Activated T-cell treated with anti-CD3 and anti-CD28 coated beads, Interleukin-2, amount 50 U/mL, for 72 hours (primary cell): Measurements from ENCODE around the gene GDPGP1. TPM values are rescaled to one million over a fixed set of nuclear protein-coding genes. Genes with fewer than 3 reads are reported as not detected.
A peak's percentile ranks its signal among the peaks of the same experiment; 100 is the strongest.

Experiments used
- ATAC-seq, 2 donors: fragments of 150-1000 bp; cut with Tn5 transposase; replicated peaks in 1 of 2; 2 replicates each; pipeline ENCODE4 v1.10.0; 2021; ENCODE audit warnings: moderate library complexity in 2 of 2, mild to moderate bottlenecking in 1 of 2
- DNase-seq, 2 donors: peaks; one replicate each; pipeline ENCODE4 v3.0.0; 2021 to 2022; ENCODE audit warnings: mixed read lengths in 1 of 2
- H3K27ac Mint-ChIP-seq: one replicate; pipeline ENCODE4 v1.8.0; 2022; ENCODE audit warnings: mild to moderate bottlenecking, moderate library complexity, mixed read lengths
- H3K27me3 Mint-ChIP-seq: one replicate; pipeline ENCODE4 v1.8.0; 2022; ENCODE audit warnings: low read depth, mixed read lengths
- H3K36me3 Mint-ChIP-seq, 2 donors: one replicate each; pipeline ENCODE4 v1.8.0; 2022; ENCODE audit warnings: mixed read lengths in 2 of 2, mild to moderate bottlenecking in 1 of 2; ENCODE audit not compliant: insufficient read depth in 2 of 2
- H3K4me1 Mint-ChIP-seq: one replicate; pipeline ENCODE4 v1.8.0; 2022; ENCODE audit warnings: low read depth, mixed read lengths
- H3K4me3 Mint-ChIP-seq, 2 donors: one replicate each; pipeline ENCODE4 v1.8.0; 2022; ENCODE audit warnings: mild to moderate bottlenecking in 2 of 2, mixed read lengths in 2 of 2, moderate library complexity in 2 of 2
- H3K9me3 Mint-ChIP-seq, 2 donors: one replicate each; pipeline ENCODE4 v1.8.0; 2022; ENCODE audit warnings: mixed read lengths in 2 of 2
- total RNA-seq, 2 donors: library from RNA; stranded (reverse); gene quantifications; one replicate each; pipeline ENCODE4 v1.2.3, GENCODE V29; 2022

Gene GDPGP1
- total RNA-seq, 2 donors from 2014 or later: 5.8 to 7.0 TPM

DNA sequence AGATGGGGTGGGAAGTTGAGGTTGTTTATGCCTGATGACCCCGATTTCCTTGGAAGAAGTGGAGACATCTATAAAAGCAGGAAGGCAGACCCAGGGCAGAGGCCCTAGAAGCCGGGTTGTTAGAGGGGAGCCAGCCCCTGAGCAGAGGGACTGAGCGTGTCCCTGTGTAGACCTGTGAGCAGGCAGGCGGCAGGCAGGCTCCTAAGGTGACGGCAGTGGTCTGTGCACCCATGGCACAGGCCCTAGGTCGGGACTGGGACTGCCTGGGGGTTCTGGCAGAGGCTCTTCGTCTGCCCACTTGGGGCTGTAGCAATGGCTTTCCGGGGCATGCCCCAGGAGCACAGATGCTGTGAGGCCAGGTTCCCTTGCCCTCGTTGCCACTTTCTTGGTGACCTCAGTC is 23.0 kb upstream of the GDPGP1 start:
- DNase-seq (no peak), ATAC-seq (no peak)
- Mint-ChIP-seq H3K27ac (no peak overlapping the region), H3K36me3 (no peaks in the 10 kb centered on the region), H3K4me3 (no peak overlapping the region), H3K27me3 (no peaks in the 10 kb centered on the region), H3K4me1 (peaks cover 40% of the 10 kb centered on the region), H3K9me3 (no peaks in the 10 kb centered on the region)

DNA sequence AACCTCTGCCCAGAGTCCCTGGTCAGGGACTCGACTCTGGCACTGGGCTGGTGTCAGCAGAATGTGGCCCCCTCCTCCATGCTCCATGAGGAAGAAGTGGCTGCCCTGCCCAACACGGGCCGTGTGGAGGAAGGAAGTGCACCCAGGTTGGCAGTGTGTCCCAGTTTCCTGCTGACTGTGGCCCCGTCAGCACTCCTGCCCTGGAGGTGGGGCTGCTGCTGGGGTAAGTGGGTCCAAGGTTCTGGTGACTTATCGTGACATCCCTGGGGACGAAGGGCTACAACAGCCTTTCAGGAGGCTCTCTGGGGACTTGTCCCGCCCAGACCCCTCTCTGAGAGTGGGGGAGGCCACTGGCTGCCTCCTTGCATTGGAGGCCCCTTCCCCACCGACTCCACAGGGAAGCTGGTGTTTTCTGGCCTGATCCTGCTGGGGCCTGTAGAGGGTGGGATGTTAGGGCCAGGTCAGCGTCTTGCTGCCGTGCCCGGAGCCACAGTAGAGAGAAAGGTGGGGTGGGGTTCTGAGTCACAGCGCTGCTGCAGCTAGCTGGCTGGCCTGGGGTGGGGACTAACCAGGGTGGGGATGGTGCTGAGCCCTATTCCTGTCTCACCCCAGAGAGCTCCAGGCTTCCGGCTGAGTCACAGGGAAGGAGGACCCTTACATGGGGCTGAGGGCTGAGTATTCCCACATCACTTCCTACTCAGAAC is 22.4 kb upstream of the GDPGP1 start:
- no peak overlapping the region for H3K4me3 Mint-ChIP-seq
- no peaks in the 10 kb centered on the region for H3K27me3 Mint-ChIP-seq
- H3K9me3 Mint-ChIP-seq: no peaks in the 10 kb centered on the region
- no peak overlapping the region for H3K27ac Mint-ChIP-seq
- ATAC-seq (no peak), DNase-seq (no peak)
- peaks cover 36% of the 10 kb centered on the region for H3K4me1 Mint-ChIP-seq
- H3K36me3 Mint-ChIP-seq: no peaks in the 10 kb centered on the region

DNA sequence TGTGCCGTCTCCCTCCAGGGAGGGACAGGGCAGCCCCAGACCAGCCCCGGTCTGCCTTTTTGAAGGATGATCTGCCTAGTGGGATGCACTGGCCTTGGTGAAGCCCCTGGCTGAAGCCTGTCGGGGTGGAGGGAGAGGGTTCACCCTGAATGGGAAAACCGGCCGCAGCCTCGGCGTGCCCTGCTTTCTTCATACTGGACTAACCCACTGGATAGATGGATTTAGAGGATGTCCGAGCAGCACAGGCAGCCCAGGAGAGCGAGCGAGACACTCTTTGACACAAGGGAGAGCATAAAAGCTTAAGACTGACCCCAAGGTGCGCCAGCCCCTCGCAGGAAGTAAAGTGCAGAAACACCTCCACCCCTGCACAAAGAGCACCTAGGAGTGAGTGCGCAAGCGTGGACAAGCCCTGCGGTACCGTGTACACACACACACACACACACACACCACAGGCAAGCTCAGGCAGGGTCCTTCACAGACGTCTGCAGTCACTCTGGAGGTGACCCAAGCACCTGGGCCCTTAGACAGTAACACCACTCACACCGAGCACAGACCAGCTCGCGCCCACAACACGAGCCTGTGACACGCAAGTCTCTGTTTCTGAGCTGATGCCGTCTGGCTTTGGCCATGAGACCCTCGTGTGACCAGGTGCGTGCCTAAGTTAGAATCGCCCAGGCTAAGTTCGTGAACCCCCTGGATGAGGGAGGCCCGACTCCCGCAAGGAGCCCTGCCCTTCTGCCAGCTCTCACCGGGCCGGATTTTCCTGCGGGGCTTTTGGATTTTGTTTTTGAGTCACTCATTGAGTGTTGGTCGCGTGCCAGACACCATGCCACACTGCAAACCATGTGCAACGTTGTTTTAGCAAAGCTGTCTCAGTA is 21.5 kb upstream of the GDPGP1 start:
- H3K4me3 Mint-ChIP-seq: no peak overlapping the region
- no peak for DNase-seq
- no peaks in the 10 kb centered on the region for H3K9me3 Mint-ChIP-seq
- H3K36me3 Mint-ChIP-seq: no peaks in the 10 kb centered on the region
- H3K27ac Mint-ChIP-seq: no peak overlapping the region
- peaks cover 30% of the 10 kb centered on the region for H3K4me1 Mint-ChIP-seq
- ATAC-seq: no peak
- H3K27me3 Mint-ChIP-seq: no peaks in the 10 kb centered on the region

DNA sequence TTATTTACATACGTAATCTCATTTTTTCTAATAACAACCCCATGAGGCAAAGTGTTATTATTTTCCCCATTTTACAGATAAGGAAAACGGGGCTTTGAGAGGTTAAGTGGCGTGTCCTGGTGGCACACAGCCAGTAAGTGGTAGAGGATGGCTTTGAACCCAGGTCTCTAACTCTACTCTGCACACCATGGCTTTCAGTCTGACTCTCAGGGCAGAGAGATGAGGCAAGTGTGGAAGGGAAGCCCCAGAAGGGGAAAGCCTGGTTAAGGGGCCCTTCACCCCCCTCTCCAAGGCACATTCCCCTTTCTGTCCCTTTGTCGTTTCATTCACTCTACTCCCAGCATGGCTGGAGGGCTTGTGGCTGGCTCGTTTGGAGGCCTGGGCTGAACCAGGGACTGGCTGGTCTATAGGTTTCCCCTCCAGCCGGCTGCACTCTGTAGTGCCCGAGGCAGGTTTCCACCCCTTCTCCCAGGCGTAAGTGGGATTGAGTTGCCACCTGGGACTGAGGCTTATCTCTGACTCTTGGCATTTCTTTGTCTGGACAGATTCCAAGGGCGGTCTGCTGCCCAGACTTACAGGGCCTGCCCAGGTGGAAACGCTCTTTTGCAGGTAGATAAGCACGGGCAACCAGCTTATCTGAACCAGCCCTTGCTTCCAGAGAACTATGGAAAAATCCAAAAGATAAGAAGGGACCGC is 20.7 kb upstream of the GDPGP1 start:
- H3K27ac Mint-ChIP-seq: no peak overlapping the region
- peak in 1 of 2 donors; percentile 23 for DNase-seq

DNA sequence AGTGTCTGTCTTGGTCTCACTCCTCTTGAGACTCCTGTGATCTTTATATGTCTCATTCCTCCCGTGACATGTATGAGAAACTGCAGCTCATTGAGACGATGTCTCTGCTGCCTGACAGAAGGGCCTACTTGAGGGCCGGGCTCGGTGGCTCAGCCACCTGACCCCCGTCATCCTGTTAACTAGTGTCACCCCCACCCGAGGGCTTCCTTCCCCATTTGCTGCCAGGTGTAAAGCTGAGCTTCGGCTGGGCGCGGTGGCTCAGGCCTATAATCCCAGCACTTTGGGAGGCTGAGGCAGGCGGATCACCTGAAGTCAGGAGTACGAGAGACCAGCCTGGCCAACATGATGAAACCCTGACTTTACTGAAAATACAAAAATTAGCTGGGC is 20.2 kb upstream of the GDPGP1 start:
- H3K4me3 Mint-ChIP-seq: no peak overlapping the region
- no peaks in the 10 kb centered on the region for H3K27me3 Mint-ChIP-seq
- no peak for ATAC-seq
- no peaks in the 10 kb centered on the region for H3K36me3 Mint-ChIP-seq
- DNase-seq: no peak
- H3K9me3 Mint-ChIP-seq: no peaks in the 10 kb centered on the region
- no peak overlapping the region for H3K27ac Mint-ChIP-seq
- peaks cover 29% of the 10 kb centered on the region for H3K4me1 Mint-ChIP-seq

More for the DNA sequence above, 20.7 kb upstream of the GDPGP1 start:
- no peak overlapping the region for H3K4me3 Mint-ChIP-seq
- ATAC-seq: peak; percentile 35 to 59
- no peaks in the 10 kb centered on the region for H3K9me3 Mint-ChIP-seq
- H3K36me3 Mint-ChIP-seq: no peaks in the 10 kb centered on the region
- H3K4me1 Mint-ChIP-seq: peaks cover 30% of the 10 kb centered on the region
- H3K27me3 Mint-ChIP-seq: no peaks in the 10 kb centered on the region

DNA sequence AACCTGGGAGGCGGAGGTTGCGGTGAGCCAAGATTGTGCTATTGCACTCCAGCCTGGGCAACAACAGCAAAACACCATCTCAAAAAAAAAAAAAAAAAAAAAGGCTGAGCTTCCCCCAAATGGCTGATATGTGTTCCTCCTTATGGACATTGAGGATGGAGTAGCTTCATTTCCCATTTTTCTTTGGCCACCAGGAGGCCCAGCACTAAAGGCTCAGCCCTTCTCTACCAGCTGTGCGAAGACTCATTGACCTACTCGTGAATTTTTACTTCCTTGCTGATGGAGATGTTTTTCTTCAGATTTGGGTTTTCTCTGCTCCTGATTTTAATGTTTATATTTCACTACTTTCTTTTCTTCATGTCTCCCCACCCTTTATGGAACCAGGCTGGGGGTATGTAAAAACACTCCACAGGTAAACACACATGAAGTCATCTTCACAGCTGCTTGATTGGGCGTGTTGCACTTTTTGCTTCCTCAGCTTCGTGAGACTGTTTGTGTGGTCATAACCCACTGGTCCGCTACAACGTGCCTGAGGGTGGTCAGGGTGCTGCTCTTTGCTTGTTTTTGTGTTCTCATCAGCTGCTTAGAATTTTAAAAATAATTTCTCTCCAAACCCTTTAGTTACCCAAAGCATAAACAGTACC is 19.3 kb upstream of the GDPGP1 start:
- H3K27me3 Mint-ChIP-seq: no peaks in the 10 kb centered on the region
- no peaks in the 10 kb centered on the region for H3K9me3 Mint-ChIP-seq
- H3K4me3 Mint-ChIP-seq: no peak overlapping the region
- H3K27ac Mint-ChIP-seq: peak overlapping the region; percentile 73
- no peaks in the 10 kb centered on the region for H3K36me3 Mint-ChIP-seq
- ATAC-seq (no peak), DNase-seq (no peak)
- H3K4me1 Mint-ChIP-seq: peaks cover 20% of the 10 kb centered on the region

DNA sequence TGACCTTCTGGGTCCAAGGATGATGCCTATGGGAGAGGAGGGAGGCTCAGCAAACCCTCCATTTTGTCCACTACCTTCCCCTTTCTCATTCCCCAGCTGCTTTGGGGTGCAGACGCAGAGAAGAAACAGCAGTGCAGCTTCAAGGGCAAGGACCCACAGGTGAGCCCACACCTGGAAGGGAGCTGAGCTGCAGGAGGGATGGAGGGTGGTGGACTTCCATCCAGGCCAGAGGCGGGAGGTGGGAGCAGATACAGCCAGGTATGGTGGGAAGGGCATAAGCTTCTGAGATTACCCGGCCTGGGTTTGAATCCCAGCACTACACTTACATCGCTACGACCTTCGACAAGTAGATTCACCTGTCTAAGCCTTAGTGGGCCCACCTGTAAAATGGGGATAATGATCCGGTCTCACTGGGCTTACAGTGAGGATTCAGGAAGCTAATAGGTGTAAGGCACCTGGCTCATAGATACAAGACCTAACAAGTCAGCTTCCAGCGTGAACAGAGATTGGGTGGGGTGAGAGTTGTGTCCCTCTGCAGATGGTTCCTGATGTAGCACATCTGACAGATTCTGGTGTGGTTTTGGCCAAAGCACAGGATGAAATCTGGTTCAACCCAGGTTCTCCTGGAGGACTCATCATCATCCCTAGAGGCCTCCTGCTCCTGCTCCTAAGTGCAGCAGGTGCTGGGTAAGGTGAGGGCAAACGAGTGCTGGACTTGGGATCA is 16.2 kb upstream of the GDPGP1 start:
- no peak overlapping the region for H3K27ac Mint-ChIP-seq
- no peak overlapping the region for H3K4me3 Mint-ChIP-seq
- peaks cover 12% of the 10 kb centered on the region for H3K4me1 Mint-ChIP-seq
- no peaks in the 10 kb centered on the region for H3K9me3 Mint-ChIP-seq
- no peaks in the 10 kb centered on the region for H3K36me3 Mint-ChIP-seq
- no peaks in the 10 kb centered on the region for H3K27me3 Mint-ChIP-seq
- ATAC-seq: no peak
- DNase-seq: no peak

DNA sequence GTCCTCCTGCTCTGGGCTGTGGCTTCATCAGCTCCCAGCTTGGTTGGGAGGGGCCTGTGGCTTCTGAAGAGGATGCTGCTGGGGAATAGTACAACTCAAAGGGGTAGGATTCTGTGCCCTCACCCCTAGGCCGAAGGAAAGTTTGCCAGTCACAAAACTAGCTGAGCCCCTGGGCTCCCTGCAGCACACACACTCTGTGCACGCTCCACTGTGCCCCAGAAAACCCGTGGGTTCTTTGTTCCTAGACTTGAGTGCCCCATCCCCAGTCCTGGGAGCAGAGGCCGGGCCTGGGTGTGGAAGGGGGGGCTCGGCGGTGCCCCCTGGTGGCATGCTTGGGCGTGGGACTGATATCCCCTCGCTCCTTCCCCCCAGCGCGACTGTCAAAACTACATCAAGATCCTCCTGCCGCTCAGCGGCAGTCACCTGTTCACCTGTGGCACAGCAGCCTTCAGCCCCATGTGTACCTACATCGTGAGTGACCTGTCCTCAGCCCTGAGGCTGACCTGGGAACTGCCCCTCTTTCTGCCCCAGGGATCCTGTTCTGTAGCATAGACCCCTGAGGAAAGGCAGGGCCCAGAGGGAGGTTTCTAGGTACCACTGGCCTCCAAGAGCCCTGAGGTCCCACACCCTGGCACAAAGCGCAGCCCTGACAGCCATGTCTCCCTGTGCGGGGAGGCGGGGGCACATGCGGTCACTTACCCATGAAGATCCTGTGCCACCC is 14.4 kb upstream of the GDPGP1 start:
- Mint-ChIP-seq H3K27ac (no peak overlapping the region), H3K9me3 (no peaks in the 10 kb centered on the region), H3K36me3 (no peaks in the 10 kb centered on the region), H3K4me1 (no peaks in the 10 kb centered on the region), H3K27me3 (no peaks in the 10 kb centered on the region), H3K4me3 (no peak overlapping the region)
- DNase-seq (peak; percentile 59 to 69), ATAC-seq (peak; percentile 81 to 84)

DNA sequence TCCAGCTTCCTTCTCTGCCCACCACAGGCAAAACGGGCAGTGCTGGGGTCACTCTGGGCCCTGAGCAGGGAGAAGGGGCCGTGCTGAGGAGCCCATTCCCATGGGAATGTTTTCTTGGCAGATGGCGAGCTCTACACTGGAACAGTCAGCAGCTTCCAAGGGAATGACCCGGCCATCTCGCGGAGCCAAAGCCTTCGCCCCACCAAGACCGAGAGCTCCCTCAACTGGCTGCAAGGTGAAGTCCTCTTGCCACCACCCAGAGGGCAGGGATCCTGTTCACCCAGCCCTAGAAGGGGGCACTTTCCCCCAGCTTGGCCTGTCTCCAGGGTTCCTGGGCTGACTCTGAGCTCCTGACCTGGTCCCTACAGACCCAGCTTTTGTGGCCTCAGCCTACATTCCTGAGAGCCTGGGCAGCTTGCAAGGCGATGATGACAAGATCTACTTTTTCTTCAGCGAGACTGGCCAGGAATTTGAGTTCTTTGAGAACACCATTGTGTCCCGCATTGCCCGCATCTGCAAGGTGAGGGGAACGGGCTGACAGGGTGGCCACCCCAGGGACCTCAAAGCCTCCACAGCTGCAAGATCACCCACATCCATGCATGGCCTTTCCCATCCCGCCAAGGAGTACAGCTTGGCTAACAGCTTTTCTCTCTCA is 12.6 kb upstream of the GDPGP1 start:
- peak; percentile 24 to 40 for ATAC-seq

DNA sequence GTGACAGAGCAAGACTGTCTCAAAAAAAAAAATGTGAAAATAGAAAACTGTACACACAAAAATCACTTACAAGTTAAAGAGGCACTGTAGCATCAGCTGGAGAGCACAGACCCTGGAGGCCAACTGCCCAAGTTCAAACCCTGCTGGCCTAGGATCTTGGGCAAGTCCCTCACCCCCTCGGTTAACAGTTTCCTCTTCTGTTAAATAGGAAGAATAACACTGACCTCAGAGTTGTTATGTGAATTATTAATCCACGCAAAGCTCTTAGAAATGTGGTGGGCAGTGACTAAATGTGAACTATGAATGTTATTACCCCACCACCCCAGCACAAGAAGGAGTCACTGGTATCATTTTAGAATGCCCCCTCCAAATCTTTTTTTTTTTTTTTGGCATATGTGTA is 11.5 kb upstream of the GDPGP1 start:
- Mint-ChIP-seq H3K36me3 (peaks cover 0 to 3% of the 10 kb centered on the region in 2 donors), H3K27ac (no peak overlapping the region), H3K4me1 (no peaks in the 10 kb centered on the region), H3K4me3 (no peak overlapping the region), H3K27me3 (no peaks in the 10 kb centered on the region), H3K9me3 (no peaks in the 10 kb centered on the region)
- ATAC-seq (no peak), DNase-seq (no peak)

More for the DNA sequence above, 12.6 kb upstream of the GDPGP1 start:
- Mint-ChIP-seq H3K4me3 (no peak overlapping the region), H3K27me3 (no peaks in the 10 kb centered on the region), H3K36me3 (peaks cover 0 to 3% of the 10 kb centered on the region in 2 donors), H3K4me1 (no peaks in the 10 kb centered on the region), H3K9me3 (no peaks in the 10 kb centered on the region), H3K27ac (no peak overlapping the region)
- DNase-seq: peak; percentile 31 to 35

DNA sequence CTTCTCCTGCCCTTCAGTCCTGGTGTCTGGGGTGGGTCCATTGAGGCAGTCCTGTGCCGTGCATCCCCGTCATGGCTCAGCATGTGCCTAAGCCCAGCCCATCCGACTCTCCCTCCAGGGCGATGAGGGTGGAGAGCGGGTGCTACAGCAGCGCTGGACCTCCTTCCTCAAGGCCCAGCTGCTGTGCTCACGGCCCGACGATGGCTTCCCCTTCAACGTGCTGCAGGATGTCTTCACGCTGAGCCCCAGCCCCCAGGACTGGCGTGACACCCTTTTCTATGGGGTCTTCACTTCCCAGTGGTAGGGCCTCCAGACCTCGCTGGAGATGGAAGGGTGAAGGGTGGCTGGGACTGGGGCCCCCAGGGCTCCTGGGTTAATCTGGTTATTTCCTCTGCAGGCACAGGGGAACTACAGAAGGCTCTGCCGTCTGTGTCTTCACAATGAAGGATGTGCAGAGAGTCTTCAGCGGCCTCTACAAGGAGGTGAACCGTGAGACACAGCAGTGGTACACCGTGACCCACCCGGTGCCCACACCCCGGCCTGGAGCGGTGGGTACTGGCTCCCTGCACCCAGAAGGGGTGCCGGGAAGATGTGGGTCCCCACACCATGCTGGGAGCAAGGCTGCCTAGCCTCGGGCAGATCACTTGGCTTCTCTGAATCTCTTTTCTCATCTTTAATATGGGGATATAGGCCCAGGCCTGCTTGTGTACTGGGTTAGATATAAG is 10.4 kb upstream of the GDPGP1 start:
- Mint-ChIP-seq H3K4me1 (no peaks in the 10 kb centered on the region), H3K9me3 (no peaks in the 10 kb centered on the region), H3K4me3 (no peak overlapping the region), H3K27me3 (no peaks in the 10 kb centered on the region), H3K36me3 (peaks cover 0 to 3% of the 10 kb centered on the region in 2 donors), H3K27ac (no peak overlapping the region)
- ATAC-seq (no peak), DNase-seq (no peak)
